Measurements from ENCODE around the gene TRRAP. TPM values are rescaled to one million over a fixed set of nuclear protein-coding genes. Genes with fewer than 3 reads are reported as not detected.

Gene TRRAP
- total and polyA plus RNA-seq, 7 donors = 2.4 to 35.5 (median 18.9) TPM

- Histone ChIP-seq H3K4me3 (no peak overlapping the region), H3K27me3 (no peaks in the 10 kb centered on the region), H3K4me1 (no peaks in the 10 kb centered on the region), H3K36me3 (peaks cover 53 to 85% (median 70%) of the 10 kb centered on the region in 4 donors), H3K9me3 (no peaks in the 10 kb centered on the region), H3K27ac (peak overlapping the region; percentile 47 to 65 (median 56))
- TF ChIP-seq POLR2AphosphoS5 (IDR thresholded peaks at IDR 0.05) (no peak), EP300 (IDR thresholded peaks at IDR 0.05) (no peak), POLR2A (IDR thresholded peaks at IDR 0.05) (no peak)
- TF ChIP-seq, protein P1, sequence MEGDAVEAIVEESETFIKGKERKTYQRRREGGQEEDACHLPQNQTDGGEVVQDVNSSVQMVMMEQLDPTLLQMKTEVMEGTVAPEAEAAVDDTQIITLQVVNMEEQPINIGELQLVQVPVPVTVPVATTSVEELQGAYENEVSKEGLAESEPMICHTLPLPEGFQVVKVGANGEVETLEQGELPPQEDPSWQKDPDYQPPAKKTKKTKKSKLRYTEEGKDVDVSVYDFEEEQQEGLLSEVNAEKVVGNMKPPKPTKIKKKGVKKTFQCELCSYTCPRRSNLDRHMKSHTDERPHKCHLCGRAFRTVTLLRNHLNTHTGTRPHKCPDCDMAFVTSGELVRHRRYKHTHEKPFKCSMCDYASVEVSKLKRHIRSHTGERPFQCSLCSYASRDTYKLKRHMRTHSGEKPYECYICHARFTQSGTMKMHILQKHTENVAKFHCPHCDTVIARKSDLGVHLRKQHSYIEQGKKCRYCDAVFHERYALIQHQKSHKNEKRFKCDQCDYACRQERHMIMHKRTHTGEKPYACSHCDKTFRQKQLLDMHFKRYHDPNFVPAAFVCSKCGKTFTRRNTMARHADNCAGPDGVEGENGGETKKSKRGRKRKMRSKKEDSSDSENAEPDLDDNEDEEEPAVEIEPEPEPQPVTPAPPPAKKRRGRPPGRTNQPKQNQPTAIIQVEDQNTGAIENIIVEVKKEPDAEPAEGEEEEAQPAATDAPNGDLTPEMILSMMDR (IDR thresholded peaks at IDR 0.05) = no peak
- DNase-seq = no peak
- intact Hi-C loops (cut with DNase I) = no loop called here
- WGBS, 2 donors = 93 to 94% methylated on average over 5 of the region's 5 CpGs
Measured at GRCh38 chr7:99030951-99031350, 152.6 kb downstream of the TRRAP start.

DNA sequence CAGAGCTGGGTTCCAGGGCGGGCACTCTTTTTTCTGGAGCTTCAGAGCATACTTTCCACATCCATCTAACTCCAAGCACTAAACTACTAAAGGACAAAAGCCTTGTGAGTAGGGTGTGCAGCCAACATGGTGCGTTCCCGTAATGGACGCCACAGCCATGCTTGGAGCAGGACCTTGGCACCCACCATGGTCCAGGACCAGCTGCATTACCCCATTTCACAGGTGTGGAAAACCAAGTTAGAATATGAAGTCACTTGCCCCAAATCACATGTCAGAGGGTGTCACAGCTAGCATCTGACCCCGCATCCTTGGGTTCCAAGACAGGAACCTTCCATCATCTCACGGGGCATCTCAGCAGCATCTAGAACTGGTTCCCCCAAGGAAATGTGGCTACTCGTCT is 153.2 kb downstream of the TRRAP start:
- Histone ChIP-seq H3K27ac (peak overlapping the region; percentile 20 to 65 (median 39)), H3K36me3 (peaks cover 53 to 90% (median 74%) of the 10 kb centered on the region in 4 donors), H3K9me3 (no peaks in the 10 kb centered on the region), H3K27me3 (no peaks in the 10 kb centered on the region), H3K4me1 (no peaks in the 10 kb centered on the region), H3K4me3 (no peak overlapping the region)
- TF ChIP-seq POLR2AphosphoS5 (IDR thresholded peaks at IDR 0.05) = no peak
- TF ChIP-seq, protein P1 (IDR thresholded peaks at IDR 0.05) = no peak
- TF ChIP-seq EP300 (IDR thresholded peaks at IDR 0.05) = no peak
- no peak for TF ChIP-seq POLR2A (IDR thresholded peaks at IDR 0.05)
- intact Hi-C loops (cut with DNase I) = no loop called here
- DNase-seq = no peak
- 96 to 98% methylated on average over 7 of the region's 7 CpGs for whole genome bisulfite sequencing, 2 donors

DNA sequence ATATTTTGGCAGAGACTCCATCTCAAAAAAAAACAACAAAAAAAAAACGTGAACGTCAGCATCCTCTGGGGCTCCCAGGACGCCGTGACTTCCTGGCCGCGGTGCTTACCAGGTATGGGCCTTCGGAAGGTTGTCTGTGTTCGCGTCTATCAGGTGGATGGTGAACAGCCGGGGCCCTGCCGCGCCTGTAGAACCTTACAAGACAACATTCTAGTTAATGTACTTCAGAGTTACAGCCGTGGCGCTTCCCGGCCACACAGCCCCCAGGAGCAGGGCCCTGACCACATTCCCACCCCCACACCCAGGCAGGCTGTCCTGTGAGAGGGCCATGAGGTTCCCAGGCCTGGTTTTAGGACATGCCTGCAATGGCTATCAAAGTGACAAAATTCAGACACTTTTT is 154.6 kb downstream of the TRRAP start:
- intact Hi-C loops (cut with DNase I) = no loop called here
- no peak for DNase-seq

DNA sequence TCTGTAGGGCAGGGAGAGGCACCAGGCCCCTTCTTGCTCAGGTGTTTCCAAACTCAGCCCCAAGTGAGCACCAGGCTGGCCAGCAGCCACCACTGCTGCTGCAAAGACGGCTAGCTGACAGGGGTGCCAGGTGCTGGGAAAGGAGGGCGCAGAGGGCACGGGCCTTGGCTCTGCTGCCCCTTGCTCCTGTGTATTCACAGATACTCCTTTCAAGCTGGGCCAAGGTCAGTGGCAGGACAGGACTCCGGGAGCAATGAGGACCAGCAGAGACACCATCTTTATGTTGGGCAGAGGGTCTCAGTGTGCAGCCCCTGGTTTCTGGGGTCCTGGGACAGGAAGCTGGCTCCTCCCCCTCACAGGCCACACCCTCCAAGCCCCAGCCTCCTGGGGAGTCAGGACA is 155.4 kb downstream of the TRRAP start:
- TF ChIP-seq EP300 (IDR thresholded peaks at IDR 0.05) (no peak), POLR2A (IDR thresholded peaks at IDR 0.05) (no peak), POLR2AphosphoS5 (IDR thresholded peaks at IDR 0.05) (no peak)
- TF ChIP-seq, protein P1 (IDR thresholded peaks at IDR 0.05) = no peak
- intact Hi-C loops (cut with DNase I) = no loop called here
- H3K4me1 ChIP-seq = no peaks in the 10 kb centered on the region
- no peaks in the 10 kb centered on the region for H3K27me3 ChIP-seq
- peak overlapping the region in 2 of 4 donors; percentile 11 to 23 for H3K27ac ChIP-seq
- WGBS, 2 donors = 82 to 86% methylated on average over 4 of the region's 4 CpGs
- no peak overlapping the region for H3K4me3 ChIP-seq
- H3K36me3 ChIP-seq = peaks cover 61 to 100% (median 87%) of the 10 kb centered on the region in 4 donors
- no peak for DNase-seq
- no peaks in the 10 kb centered on the region for H3K9me3 ChIP-seq

More for the DNA sequence above, 154.6 kb downstream of the TRRAP start:
- TF ChIP-seq, protein P1 (IDR thresholded peaks at IDR 0.05) = no peak
- TF ChIP-seq POLR2A (IDR thresholded peaks at IDR 0.05) (no peak), POLR2AphosphoS5 (IDR thresholded peaks at IDR 0.05) (no peak), EP300 (IDR thresholded peaks at IDR 0.05) (no peak)
- 91 to 93% methylated on average over 15 of the region's 15 CpGs for WGBS, 2 donors
- no peak overlapping the region for H3K27ac ChIP-seq
- no peak overlapping the region for H3K4me3 ChIP-seq
- peaks cover 66 to 100% (median 85%) of the 10 kb centered on the region in 4 donors for H3K36me3 ChIP-seq
- no peaks in the 10 kb centered on the region for H3K4me1 ChIP-seq
- no peaks in the 10 kb centered on the region for H3K27me3 ChIP-seq
- no peaks in the 10 kb centered on the region for H3K9me3 ChIP-seq
